Activated CD4-positive, alpha-beta T cell treated with anti-CD3 and anti-CD28 coated beads, Interleukin-2, amount 50 U/mL, for 16 hours (primary cell): ENCODE measurements around the gene WDR54.
"Not testable (repeated sequence)": the region's sequence is repeated elsewhere in the genome, so short reads cannot be mapped to it uniquely, and the experiment has no call there.

Experiments used
- DNase-seq: peaks from one replicate; pipeline ENCODE4 v3.0.0-alpha.2; 2020

Gene WDR54

GRCh38 chr2:74430502-74430901 is 9.0 kb downstream of the WDR54 start:
- DNase-seq = no peak

GRCh38 chr2:74436111-74436805 is 14.7 kb downstream of the WDR54 start:
- no peak for DNase-seq

- no peak for DNase-seq
Observed at GRCh38 chr2:74436848-74437695, 15.5 kb downstream of the WDR54 start.

- DNase-seq = no peak
Observed at GRCh38 chr2:74438248-74438647, 16.7 kb downstream of the WDR54 start.

- no peak for DNase-seq
Observed at GRCh38 chr2:74439373-74439772, 17.8 kb downstream of the WDR54 start.

- no peak for DNase-seq
Observed at GRCh38 chr2:74439803-74440377, 18.4 kb downstream of the WDR54 start.

GRCh38 chr2:74440378-74441169 is 19.0 kb downstream of the WDR54 start:
- DNase-seq = peak; percentile 42

- no peak for DNase-seq
Observed at GRCh38 chr2:74441170-74441689, 19.7 kb downstream of the WDR54 start.

GRCh38 chr2:74441690-74442482 is 20.4 kb downstream of the WDR54 start, which contains the start of gene RTKN:
RTKN (minus strand) TSS chr2:74441937; CDS start chr2:74441816, 121 bp downstream.
- DNase-seq = no peak

GRCh38 chr2:74442483-74443297 is 21.2 kb downstream of the WDR54 start:
- not testable (repeated sequence) for DNase-seq

- DNase-seq = no peak
Observed at GRCh38 chr2:74444498-74445318, 23.2 kb downstream of the WDR54 start.

GRCh38 chr2:74447230-74447999 is 25.9 kb downstream of the WDR54 start:
- DNase-seq = no peak

- DNase-seq = no peak
Observed at GRCh38 chr2:74448771-74449170, 27.2 kb downstream of the WDR54 start.

- DNase-seq = no peak
Observed at GRCh38 chr2:74450570-74451190, 29.1 kb downstream of the WDR54 start.

- peak; percentile 99 for DNase-seq
Observed at GRCh38 chr2:74454654-74455511, 33.4 kb downstream of the WDR54 start, which contains the start of gene INO80B. INO80B (plus strand) TSS chr2:74455087; CDS start chr2:74455117, 30 bp downstream.

- no peak for DNase-seq
Observed at GRCh38 chr2:74457129-74457548, 35.6 kb downstream of the WDR54 start.

GRCh38 chr2:74457549-74458131 is 36.1 kb downstream of the WDR54 start:
- peak; percentile 78 for DNase-seq
